Hematopoietic multipotent progenitor cell treated with erythropoietin and hydrocortisone succinate and interleukin-3 and kit ligand, for 4 days (in vitro differentiated cells): ENCODE measurements around the gene E2F3.
A peak's percentile ranks its signal among the peaks of the same experiment; 100 is the strongest.

Experiments
- DNase-seq: peaks from one replicate; pipeline ENCODE4 v3.0.0-alpha.2; 2015

E2F3 gene

DNA sequence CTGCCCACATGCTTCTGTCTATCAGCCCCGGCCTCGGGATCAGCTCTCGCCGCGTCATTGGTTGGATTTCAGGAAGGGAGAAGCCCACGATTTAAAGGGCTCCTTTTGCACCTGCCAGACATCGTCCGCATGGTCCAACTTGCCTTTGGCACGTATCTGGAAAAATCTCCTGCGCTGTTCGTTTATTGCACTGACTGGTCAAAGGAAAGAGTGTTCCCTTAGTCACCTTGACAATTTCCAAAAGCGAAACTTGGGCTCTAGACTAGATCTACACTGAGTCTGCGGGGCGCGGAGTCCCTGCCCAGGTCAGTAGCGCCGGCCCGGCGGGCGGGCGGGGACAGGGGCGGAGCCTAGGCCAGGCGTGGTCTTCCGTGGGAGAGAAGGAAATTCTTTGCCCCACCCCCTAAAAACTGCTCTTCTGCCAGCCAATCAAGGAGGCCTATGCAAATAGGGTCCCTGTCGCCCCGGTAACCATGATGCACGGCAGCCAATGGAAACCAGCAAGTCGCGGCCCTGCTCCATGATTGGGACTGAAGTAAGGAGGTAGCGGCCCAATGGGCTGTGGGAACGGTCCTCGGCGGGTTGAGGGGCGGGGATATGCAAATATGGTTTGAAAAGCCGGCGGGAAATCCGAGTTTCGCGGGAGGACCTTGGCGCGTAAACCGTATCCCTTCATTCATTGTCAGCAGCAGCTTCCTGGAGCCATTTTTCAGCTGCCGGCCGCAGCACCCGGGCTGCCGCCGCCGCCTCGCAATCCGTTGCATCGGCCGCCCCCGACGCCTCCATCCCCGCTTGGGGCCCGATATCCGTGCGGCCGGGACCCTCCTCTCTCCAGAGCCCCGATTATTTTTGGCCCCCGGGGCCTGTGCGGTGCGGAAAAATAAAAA, at the start of gene E2F3:
Gene E2F3 (plus strand): TSS at position 675 of the 887 bp plus-strand sequence. CDS start 354 bp downstream, outside the sequence.
- peak; percentile 100 for DNase-seq

DNA sequence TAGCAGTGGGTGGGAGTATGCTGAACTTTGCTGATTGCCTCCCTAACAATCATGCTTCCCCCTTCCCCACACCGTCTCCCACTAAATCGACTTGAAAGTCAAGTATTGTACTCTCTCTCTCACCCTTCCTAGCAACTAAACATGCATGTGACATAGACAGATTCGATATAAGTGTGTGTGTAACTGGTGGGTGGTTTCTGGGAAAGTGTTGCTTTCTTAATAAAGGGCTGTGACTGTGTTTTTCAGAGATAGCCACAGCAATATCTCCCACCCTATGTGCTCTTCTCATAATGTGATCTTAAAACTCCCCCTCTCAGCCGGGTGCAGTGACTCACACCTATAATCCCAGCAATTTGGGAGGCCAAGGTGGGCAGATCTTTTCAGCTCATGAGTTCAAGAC, 49.3 kb upstream of the E2F3 start:
- DNase-seq = no peak

DNA sequence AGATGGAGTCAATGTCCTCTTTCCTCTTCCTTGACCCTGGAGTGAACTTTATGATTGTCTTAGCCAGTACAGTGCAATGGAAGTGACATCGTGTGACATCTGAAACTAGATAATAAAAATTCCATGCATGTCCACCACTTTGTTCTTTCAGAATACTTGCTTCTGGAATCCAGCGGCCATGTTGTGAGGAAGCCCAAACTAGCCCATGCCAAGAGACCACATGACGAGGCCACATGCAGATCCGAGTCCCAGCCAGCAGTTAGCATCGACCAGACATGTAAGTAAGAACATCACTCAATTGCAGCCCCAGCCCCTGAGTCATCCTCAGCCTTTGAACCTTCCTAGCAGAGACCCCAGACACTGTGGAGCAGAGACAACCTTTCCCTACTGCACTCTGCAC, 48.5 kb upstream of the E2F3 start:
- no peak for DNase-seq

DNA sequence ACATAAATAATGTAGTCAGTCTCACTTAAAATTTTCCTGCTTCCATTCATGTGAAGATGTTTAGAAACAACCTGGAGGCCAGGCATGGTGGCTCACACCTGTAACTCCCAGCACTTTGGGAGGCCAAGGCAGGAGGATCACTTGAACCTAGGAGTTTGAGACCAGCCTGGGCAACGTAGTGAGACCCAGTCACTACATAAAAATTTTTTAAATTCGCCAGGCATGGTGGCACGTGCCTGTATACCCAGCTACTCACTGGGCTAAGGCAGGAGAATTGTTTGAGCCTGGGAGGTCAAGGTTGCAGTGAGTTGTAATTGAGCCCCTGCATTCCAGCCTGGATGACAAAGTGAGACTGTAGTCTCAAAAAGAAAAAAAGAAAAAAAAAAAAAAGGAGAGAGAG, 47.3 kb upstream of the E2F3 start:
- no peak for DNase-seq

DNA sequence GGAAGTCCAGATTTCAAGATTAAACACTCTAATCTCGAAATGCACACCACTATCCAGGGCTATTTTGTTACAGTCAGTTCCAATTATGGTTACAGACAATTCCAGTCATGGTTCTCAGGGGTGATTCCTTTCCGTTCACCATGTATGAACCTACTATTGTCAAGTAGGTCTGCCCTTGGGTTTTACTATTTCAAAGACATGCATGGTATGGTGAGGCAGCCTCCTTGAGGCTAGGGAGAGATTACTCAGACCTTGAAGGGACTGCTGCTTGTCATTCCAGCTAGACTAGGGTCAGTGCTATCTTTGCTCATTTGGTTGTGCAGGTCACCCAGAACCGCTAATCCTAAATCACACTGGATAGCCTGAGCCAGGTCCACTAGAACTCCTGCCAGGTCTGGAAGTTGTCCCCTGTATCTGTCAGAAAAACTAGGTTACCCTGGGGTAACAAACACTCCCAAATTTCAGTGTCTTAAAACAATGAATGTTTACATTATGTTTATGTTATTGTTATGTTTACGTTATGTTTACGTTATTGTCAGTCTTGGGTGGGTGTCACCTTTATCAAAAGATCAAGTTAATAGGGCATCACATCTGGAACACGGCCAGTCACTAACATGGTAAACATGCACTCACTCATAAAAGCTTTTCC, 41.1 kb upstream of the E2F3 start:
- no peak for DNase-seq

DNA sequence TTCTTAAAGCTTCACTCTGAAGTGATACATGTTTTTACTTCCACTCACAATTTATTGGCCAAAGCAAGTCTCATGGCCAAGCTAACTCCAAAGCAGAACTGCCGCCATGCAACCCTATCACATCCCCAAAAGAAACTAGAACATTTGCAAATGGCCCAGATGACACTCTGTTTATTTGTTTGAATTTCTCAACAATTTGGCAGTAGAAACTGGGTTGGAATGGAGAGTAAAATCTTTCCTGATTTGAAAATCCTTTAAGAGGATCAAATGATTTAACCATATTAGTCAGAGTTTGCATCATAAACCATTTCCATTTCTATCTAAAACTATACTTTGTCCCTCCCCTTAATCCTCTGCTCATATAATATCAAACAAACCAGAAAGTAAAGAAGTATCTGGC, 39.1 kb upstream of the E2F3 start:
- DNase-seq = no peak

DNA sequence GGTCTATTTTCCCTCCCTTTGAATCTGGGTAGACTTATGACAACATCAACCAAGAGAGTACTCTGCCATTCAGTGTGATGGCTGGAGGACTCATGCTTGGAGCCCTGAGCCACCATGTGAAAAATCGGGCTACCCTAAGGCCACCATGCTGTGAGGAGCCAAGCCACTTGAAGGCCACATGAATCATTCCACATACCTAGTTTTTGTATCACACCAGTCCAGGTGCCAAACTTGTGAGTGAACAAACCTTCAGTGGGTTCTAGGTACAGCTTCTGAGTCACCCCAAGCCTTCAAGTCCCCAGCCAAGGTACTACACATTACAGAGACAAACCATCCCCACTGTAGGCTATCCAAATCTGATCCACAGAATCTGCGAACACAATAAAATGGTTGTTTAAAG, 37.4 kb upstream of the E2F3 start:
- no peak for DNase-seq

DNA sequence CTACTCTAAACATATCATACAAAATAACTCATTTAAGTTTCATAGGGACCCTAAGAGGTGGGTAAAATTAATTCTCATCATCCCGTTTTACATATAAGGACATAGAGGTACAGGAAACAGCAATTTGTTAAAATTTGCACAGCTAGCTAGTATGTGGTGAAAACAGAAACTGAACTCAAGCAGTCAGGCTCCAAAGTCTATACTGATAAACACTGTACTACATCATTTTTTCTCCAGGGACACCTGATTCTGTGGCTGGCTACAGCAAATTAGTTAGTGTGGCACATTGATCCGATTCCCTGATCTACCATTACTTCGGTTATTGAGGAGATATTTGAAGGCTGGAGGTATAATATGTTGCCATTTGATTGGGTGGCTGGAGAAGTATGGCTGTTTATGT, 36.2 kb upstream of the E2F3 start:
- no peak for DNase-seq

DNA sequence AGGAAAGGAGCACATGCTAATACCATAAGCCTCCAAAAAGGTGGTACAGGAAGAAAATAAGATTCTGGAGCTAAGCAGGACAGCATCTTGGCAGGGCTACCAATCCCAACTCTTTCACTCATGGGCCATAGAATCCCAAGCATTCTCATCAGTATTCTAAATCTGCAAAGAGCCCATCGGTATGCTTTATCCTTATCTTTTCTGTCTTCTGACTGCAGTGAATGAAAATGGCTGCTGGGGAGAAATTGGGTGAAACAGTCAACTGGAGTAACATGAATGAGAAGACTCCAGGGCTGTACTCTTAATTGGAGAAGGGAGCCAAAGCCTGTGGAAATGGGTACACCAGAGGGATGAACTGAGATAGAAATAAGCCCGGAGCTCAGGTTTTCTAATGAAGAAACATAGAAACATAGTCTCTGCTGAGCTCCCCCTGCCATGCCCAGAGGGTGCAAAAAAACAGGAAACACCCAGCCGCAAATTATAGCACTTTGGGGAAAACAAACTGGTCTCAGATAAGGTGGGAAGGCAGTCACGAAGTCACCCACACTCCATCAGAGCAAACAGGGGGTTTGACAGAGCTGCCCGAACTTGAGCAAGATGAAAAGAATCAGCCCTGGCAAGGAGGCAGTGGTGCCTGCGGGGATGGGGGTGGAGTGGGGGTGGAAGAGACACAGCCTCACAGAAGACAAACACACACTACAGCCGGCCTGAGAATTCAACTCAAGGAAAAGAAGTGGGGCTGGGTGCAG, 35.4 kb upstream of the E2F3 start:
- peak; percentile 79 for DNase-seq

DNA sequence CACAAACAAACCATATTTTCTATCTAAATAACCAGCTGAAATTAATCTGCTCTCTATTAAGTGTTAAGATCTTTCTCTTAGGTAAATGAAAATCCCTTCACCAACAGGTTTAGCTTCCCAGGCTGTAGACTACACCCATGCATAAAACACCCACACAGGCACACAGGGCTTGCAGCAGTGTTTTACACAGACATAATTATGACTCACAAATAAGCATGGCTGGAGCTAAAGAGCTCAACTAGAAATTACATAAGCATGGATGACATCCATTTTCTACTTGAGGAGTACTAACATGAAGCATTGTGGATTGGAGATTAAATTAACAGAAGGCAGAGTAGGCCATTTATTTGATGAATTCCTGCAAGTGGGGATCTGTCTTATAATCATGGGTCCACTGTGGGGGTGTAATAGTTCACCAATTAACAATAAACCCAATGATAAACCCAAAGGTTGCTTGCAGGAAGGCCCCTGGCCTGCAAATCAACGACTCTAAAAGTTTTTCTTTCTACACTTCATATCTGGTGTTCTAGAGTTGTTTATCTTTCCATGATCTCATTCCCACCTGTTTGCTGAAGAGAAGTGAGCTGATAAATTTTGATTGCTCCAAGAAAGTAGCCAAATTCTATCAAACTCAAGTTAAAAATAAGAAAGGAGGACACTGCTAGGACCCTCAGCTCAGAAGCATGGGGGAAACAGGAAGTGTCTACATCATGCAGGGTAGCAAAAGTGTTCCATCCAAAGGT, 33.8 kb upstream of the E2F3 start:
- no peak for DNase-seq

DNA sequence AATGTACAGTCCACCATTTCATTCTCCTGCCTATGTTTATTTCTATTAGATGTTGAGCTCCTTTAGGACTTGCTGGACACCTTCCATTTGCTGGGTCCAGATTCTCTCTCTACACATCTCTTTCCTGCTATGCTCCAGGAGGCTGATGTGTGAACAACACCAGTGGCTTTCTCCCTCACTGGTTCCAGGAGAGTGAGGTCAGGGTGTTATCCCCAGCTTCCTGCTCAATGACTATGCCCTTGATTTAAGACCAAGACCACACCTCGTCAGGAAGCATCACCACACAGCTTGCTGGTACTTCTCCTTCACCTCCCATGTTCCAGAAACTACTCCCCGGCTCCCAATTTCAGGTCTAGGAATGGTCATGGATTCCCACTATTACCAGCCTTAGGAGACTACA, 31.3 kb upstream of the E2F3 start:
- DNase-seq = no peak

DNA sequence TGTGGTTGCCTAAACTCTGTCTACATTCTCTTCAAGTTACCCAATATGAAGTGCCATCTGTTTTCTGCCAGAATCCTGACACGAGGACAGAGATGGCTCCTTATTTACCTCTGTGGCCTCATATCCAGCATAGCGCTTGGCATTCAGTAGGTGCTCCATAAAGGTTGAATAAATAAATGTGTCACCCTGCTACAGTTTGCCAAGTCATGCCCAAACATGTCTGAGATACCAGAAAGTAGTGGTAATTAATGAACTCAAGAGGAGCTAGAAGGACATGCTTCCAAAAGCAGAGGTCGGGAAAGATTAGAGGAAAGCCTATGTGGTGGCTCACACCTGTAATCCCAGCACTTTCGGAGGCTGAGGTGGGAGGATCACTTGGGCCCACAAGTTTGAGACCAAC, 30.9 kb upstream of the E2F3 start:
- DNase-seq = no peak

DNA sequence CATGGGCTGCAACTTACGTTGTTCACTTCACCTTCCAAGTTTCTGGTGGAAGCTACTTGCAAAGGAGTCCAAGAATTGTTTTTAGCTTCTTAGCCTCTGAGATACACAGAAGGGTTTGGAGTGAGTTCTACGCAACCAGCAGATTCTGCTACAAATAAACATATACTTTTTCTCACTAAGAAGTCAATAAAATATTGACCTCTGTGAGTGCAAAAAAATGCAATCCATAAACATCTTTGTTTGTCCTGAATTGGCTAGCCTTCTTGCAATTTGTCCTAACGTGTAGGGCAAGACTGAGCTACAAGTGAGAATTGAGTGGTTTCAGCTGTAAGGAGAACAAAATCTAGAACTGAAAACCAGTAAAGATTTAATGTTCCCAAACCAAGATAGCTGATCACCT, 26.2 kb upstream of the E2F3 start:
- DNase-seq = no peak

DNA sequence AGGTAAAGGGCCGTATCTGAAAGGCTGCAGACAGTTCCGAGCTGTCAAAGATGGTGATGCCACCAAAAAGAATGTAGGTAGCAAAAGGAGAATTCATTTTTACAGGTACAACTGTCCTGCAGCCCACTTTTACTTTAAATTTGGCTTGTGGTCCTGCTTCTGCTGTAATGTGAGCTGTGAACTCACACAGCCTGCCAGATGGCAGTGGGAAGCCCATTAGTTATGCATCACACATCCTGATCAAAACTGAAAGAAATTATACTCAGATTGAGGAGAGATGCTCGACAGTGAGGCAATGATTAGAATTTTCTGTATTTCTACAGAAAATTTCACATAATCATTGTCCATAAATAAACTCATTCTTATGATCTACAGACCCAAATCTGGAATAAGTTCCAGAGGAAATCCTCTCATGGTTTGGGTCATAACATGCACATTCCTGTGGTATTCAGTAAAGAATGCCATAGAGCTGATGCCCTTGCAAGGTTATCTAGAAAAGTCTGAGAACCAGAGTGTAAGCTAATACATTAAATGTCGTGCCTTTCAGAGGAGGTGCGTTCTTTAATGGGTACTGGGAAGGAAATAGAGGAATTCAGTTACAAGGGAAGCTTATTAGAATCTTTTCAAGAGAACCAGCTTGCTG, 23.9 kb upstream of the E2F3 start:
- DNase-seq = no peak

DNA sequence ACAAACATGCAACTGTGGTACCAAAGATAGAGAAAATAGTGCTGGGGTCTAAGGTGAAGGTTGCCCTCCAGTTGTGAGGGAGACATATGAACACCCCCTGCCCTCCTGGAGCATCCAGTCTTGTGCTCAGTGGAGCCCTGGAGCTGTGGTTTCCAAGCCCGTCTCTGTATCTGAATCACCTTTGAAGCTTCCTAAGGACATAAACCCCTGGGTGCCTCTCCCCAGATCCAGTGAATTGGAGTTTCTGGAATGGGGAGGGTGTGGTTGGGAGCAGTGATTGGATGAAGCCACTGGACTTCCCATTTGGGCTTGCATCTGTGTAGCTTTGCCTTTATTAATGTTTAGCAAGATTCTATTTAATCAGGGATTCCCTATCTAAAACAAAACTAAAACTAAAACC, 22.4 kb upstream of the E2F3 start:
- DNase-seq = no peak

DNA sequence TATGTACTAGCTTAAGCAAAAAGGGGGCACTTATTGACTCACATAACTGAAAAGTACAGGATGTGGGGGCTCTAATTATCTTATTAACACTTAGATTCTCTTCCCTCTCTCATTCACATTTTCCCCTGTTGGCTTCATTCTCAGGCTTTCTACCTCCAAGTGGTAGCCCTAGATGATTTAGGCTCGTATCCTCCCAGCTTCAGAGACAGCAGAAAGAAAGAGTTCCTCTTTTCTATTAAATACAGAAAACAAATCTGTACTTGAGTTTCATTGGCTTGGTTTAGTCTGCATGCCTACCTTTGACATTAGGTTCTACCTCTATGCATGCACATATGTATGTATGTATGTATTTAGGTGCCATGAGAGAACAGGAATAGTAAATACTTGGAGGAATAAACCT, 15.5 kb upstream of the E2F3 start:
- DNase-seq = no peak

DNA sequence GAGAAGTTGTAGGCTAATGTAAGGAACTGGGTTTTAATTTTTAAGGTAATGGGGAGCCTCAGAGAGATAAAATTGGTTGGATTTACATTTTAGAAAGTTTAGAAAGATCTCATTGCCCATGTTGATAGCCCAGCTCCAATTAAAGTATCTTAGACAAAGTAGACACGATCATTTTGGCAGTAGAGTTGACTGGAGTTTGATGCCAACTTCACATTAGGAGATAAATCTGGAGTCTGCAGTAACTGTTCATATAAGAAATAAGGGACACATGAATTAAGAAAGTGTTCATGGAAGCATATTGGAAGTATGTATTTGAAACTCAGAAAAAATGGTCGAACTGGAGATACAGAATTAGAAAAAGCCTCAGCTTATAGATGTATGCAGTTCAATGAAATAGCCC, 12.6 kb upstream of the E2F3 start:
- no peak for DNase-seq

DNA sequence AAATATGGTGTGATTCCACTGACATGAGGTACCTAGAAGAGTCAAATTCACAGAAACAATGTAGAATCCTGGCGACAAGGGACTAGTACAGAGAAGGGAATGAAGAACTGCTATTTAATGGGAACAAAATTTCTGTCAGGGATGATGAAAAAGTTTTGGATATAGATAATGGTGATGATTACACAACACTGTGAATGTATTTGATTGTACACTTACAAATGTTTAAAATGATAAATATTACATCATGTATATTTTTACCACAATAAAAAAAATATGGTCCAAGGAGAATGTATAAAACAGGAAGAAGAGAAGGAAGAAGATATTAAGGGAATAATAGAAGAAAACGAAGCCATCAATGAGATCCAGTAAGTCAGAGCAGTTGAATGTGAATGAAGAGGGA, 8.4 kb upstream of the E2F3 start:
- DNase-seq = no peak

DNA sequence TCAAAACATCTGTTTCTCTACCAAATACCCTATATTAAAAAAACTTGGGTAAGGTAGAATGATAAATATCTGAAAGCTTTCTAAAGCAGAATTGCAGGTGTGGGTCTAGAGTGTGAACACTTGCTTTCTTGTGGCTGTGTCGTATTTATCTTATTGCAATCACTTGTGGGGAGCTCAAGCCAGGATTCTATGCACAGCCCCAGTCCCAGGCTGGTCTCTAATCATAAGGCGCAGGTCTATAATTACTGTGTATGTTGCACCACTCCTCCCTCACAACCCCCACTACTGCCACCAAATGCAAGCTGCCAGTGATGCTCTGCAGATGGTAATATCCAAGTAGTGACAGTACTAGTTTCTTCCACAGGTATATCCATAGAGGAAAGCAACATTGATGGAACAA, 2.2 kb upstream of the E2F3 start:
- DNase-seq = no peak

DNA sequence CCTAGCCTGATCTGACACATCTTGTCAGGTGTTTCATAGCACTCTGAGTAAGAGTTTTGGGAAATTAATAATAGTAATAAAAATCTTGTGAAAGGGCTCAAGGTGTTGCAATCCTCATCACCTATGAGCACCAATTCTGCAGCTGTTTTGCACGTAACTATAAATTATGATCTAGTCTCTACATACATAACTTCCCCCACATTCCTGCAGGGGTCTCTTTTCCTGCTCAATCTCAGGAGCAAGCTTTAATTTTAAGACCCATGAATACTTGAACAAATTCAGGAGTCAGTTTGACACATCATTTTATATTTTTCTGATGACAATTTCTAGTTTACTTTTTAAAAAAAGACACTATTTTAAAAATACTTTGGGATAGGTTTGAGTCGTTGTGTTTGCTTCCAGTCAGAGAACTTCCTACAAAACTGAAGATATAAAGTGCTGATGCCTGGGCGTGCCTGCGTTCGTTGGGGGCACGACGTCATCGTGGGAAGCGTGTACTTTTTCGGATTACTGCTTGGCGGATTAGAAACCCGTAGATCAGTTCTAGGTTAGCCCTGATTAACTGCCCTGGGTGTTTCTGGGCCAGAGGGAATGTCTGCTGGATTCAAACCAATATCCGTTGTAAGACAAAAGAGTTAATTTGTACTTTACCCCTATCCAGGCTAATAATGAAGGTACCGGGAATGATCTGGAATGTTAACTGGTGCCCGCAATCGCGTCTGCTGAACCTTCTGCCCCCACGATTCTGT, 1.0 kb upstream of the E2F3 start:
- DNase-seq = peak; percentile 82

DNA sequence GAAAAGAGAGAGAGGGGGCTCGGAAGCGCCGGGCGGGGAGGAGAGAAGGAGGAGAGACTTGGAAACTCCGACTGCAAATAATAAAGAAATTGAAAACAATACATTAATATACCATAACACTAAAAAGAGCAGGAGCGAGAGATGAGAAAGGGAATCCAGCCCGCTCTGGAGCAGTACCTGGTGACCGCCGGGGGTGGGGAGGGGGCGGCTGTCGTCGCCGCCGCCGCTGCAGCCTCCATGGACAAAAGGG, 338 bp downstream of the E2F3 start:
- DNase-seq = no peak
